ENCODE measurements around the gene BCO2. TPM values are rescaled to one million over a fixed set of nuclear protein-coding genes. Genes with fewer than 3 reads are reported as not detected.
"Not testable (repeated sequence)": the region's sequence is repeated elsewhere in the genome, so short reads cannot be mapped to it uniquely, and the experiment has no call there.

Gene BCO2
- total RNA-seq, 1 experiment from 2014 or later: 2.5 TPM

- no peak for TF ChIP-seq EZH2 (IDR thresholded peaks at IDR 0.05; ENCODE audit: borderline replicate concordance, low read depth, low read length, poor library complexity, severe bottlenecking)
- TF ChIP-seq CTCF (conservative IDR thresholded peaks at IDR 0.05; ENCODE audit: low read depth, low read length): no peak
- H3K27ac ChIP-seq (ENCODE audit: low read depth, low read length, poor library complexity, severe bottlenecking): no peak overlapping the region
Measured at GRCh38 chr11:112161012-112161411, 14.3 kb upstream of the BCO2 start.

DNA sequence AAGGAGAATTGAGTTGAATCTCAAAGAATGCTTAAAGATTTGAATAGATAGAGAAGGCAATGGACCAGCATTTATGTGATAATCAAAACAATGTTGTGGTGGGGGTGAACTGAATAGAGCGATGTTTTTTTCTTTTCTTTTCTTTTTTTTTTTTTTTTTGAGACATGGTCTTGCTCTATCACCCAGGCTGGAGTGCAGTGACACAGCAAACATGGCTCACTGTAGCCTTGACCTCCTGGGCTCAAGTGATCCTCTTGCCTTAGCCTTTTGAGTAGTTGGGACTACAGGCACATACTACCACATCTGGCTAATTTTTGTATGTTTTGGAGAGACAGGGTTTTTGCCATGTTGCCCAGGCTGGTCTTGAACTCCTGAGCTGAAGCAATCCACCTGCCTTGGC, 13.1 kb upstream of the BCO2 start:
- H3K4me3 ChIP-seq (ENCODE audit: low read depth, low read length, poor library complexity, severe bottlenecking); CTCF ChIA-PET; BruUV-seq (replicated peaks); H3K9me3 ChIP-seq (ENCODE audit: low read depth, low read length, poor library complexity, severe bottlenecking); H3K27me3 ChIP-seq (replicated peaks; ENCODE audit: insufficient read depth, low read depth, low read length, poor library complexity); DNase-seq (ENCODE audit: low spot score); H3K36me3 ChIP-seq (ENCODE audit: insufficient read depth, low read length, poor library complexity, severe bottlenecking); intact Hi-C loops (cut with micrococcal nuclease; ENCODE audit: unreplicated experiment); H3K27ac ChIP-seq (ENCODE audit: low read depth, low read length, poor library complexity, severe bottlenecking); POLR2A ChIA-PET (ENCODE audit: low non-redundant PET); H3K4me1 ChIP-seq (ENCODE audit: insufficient read depth, low read length, poor library complexity, severe bottlenecking): not testable (repeated sequence)

More at GRCh38 chr11:112161012-112161411, 14.3 kb upstream of the BCO2 start:
- Histone ChIP-seq H3K9me3 (ENCODE audit: low read depth, low read length, poor library complexity, severe bottlenecking) (no peaks in the 10 kb centered on the region), H3K4me3 (ENCODE audit: low read depth, low read length, poor library complexity, severe bottlenecking) (no peak overlapping the region), H3K27me3 (replicated peaks; ENCODE audit: insufficient read depth, low read depth, low read length, poor library complexity) (no peaks in the 10 kb centered on the region), H3K4me1 (ENCODE audit: insufficient read depth, low read length, poor library complexity, severe bottlenecking) (peaks cover 7% of the 10 kb centered on the region), H3K36me3 (ENCODE audit: insufficient read depth, low read length, poor library complexity, severe bottlenecking) (no peaks in the 10 kb centered on the region)
- ChIA-PET CTCF (interaction anchor here (0.5 kb wide), 1 partner anchor 42 kb away, joined by 6 read pairs; no protein-coding TSS in a partner anchor), POLR2A (ENCODE audit: low non-redundant PET) (no interaction called here)
- BruUV-seq (replicated peaks): no TSS peak
- intact Hi-C loops (cut with micrococcal nuclease; ENCODE audit: unreplicated experiment): no loop called here
- no peak for DNase-seq (ENCODE audit: low spot score)

- H3K9me3 ChIP-seq (ENCODE audit: low read depth, low read length, poor library complexity, severe bottlenecking): no peaks in the 10 kb centered on the region
- intact Hi-C loops (cut with micrococcal nuclease; ENCODE audit: unreplicated experiment): no loop called here
- no peak for DNase-seq (ENCODE audit: low spot score)
- no TSS peak for BruUV-seq (replicated peaks)
- no peak overlapping the region for H3K27ac ChIP-seq (ENCODE audit: low read depth, low read length, poor library complexity, severe bottlenecking)
- POLR2A ChIA-PET (ENCODE audit: low non-redundant PET): no interaction called here
- no peaks in the 10 kb centered on the region for H3K27me3 ChIP-seq (replicated peaks; ENCODE audit: insufficient read depth, low read depth, low read length, poor library complexity)
- TF ChIP-seq EZH2 (IDR thresholded peaks at IDR 0.05; ENCODE audit: borderline replicate concordance, low read depth, low read length, poor library complexity, severe bottlenecking) (no peak), CTCF (conservative IDR thresholded peaks at IDR 0.05; ENCODE audit: low read depth, low read length) (no peak)
- no peaks in the 10 kb centered on the region for H3K36me3 ChIP-seq (ENCODE audit: insufficient read depth, low read length, poor library complexity, severe bottlenecking)
- CTCF ChIA-PET: no interaction called here
- H3K4me1 ChIP-seq (ENCODE audit: insufficient read depth, low read length, poor library complexity, severe bottlenecking): peaks cover 7% of the 10 kb centered on the region
- H3K4me3 ChIP-seq (ENCODE audit: low read depth, low read length, poor library complexity, severe bottlenecking): no peak overlapping the region
Measured at GRCh38 chr11:112162761-112163546, 12.4 kb upstream of the BCO2 start.

Data from A673 (cell line).